ENCODE data around the gene TSHZ2. TPM values are rescaled to one million over a fixed set of nuclear protein-coding genes. Genes with fewer than 3 reads are reported as not detected.

Gene TSHZ2
- total RNA-seq, 1 donor from 2014 or later, result 51.9 TPM

- no peak for DNase-seq (ENCODE audit: low spot score in 2 of 2)
- no peak overlapping the region for H3K4me3 ChIP-seq
- peak; percentile 32 to 65 (median 44) for TF ChIP-seq CTCF (IDR thresholded peaks at IDR 0.05)
- no peaks in the 10 kb centered on the region for H3K36me3 ChIP-seq
- no peaks in the 10 kb centered on the region for H3K9me3 ChIP-seq
- intact Hi-C loops (cut with DNase I), result no loop called here
- H3K27ac ChIP-seq, result no peak overlapping the region
- no peaks in the 10 kb centered on the region for H3K27me3 ChIP-seq
- no peaks in the 10 kb centered on the region for H3K4me1 ChIP-seq
These were observed 244.9 kb downstream of the TSHZ2 start for GRCh38 chr20:53216856-53217576.

- Histone ChIP-seq H3K36me3 (no peaks in the 10 kb centered on the region), H3K27ac (no peak overlapping the region), H3K4me3 (no peak overlapping the region), H3K27me3 (no peaks in the 10 kb centered on the region), H3K9me3 (no peaks in the 10 kb centered on the region), H3K4me1 (no peaks in the 10 kb centered on the region)
- intact Hi-C loops (cut with DNase I), result no loop called here
- no peak for DNase-seq (ENCODE audit: low spot score in 2 of 2)
- TF ChIP-seq CTCF (IDR thresholded peaks at IDR 0.05), result no peak
These were observed 248.5 kb downstream of the TSHZ2 start for GRCh38 chr20:53220482-53221307.

GRCh38 chr20:53221731-53222130 lies 249.6 kb downstream of the TSHZ2 start:
- no peaks in the 10 kb centered on the region for H3K27me3 ChIP-seq
- no peaks in the 10 kb centered on the region for H3K9me3 ChIP-seq
- intact Hi-C loops (cut with DNase I), result no loop called here
- H3K4me1 ChIP-seq, result no peaks in the 10 kb centered on the region
- H3K27ac ChIP-seq, result no peak overlapping the region
- no peak for TF ChIP-seq CTCF (IDR thresholded peaks at IDR 0.05)
- no peak overlapping the region for H3K4me3 ChIP-seq
- no peaks in the 10 kb centered on the region for H3K36me3 ChIP-seq
- no peak for DNase-seq (ENCODE audit: low spot score in 2 of 2)

GRCh38 chr20:53222416-53222815 lies 250.3 kb downstream of the TSHZ2 start:
- H3K36me3 ChIP-seq, result no peaks in the 10 kb centered on the region
- no peaks in the 10 kb centered on the region for H3K4me1 ChIP-seq
- no peak for TF ChIP-seq CTCF (IDR thresholded peaks at IDR 0.05)
- H3K27ac ChIP-seq, result no peak overlapping the region
- no peak for DNase-seq (ENCODE audit: low spot score in 2 of 2)
- H3K9me3 ChIP-seq, result no peaks in the 10 kb centered on the region
- H3K4me3 ChIP-seq, result no peak overlapping the region
- intact Hi-C loops (cut with DNase I), result no loop called here
- no peaks in the 10 kb centered on the region for H3K27me3 ChIP-seq

- Histone ChIP-seq H3K4me3 (no peak overlapping the region), H3K36me3 (no peaks in the 10 kb centered on the region), H3K27ac (no peak overlapping the region), H3K4me1 (no peaks in the 10 kb centered on the region), H3K9me3 (no peaks in the 10 kb centered on the region), H3K27me3 (no peaks in the 10 kb centered on the region)
- intact Hi-C loops (cut with DNase I), result no loop called here
- no peak for DNase-seq (ENCODE audit: low spot score in 2 of 2)
- TF ChIP-seq CTCF (IDR thresholded peaks at IDR 0.05), result no peak
These were observed 250.8 kb downstream of the TSHZ2 start for GRCh38 chr20:53222932-53223331.

Measured in ascending aorta (tissue), 2 donors.